Panc1 (cell line): ENCODE data around the gene HYAL3. TPM values are rescaled to one million over a fixed set of nuclear protein-coding genes. Genes with fewer than 3 reads are reported as not detected.
A peak's percentile ranks its signal among the peaks of the same experiment; 100 is the strongest.

ENCODE experiments used
- ATAC-seq: fragments of 200-7000 bp; cut with Tn5 transposase; 2 replicates; pipeline ENCODE4 v1.9.1; 2020; ENCODE audit warnings: mild to moderate bottlenecking, moderate library complexity
- BruUV-seq: library from RNA; stranded (reverse); fragments of 400-500 nt; replicated peaks from 2 replicates; lab custom pipeline; 2021; lab: Mats Ljungman, UMichigan
- CTCF ChIA-PET: fragments of 300-600 bp; sonication (Branson Sonifier 250); formaldehyde crosslinking; loops from one replicate; lab custom pipeline; 2022; ENCODE audit warnings: antibody characterized with exemption; lab: Charles Lee
- POLR2A ChIA-PET: fragments of 300-600 bp; sonication (Branson Sonifier 250); formaldehyde crosslinking; loops from one replicate; lab custom pipeline; 2022; ENCODE audit warnings: antibody characterized with exemption; lab: Charles Lee
- DNase-seq: peaks from one replicate; pipeline ENCODE4 v3.0.0-alpha.2; 2010; ENCODE audit warnings: low read depth, low spot score
- H3K27ac ChIP-seq: 2 replicates; pipeline ENCODE4 v1.5.1; 2011; ENCODE audit warnings: mild to moderate bottlenecking, low read length, inconsistent platforms
- H3K27me3 ChIP-seq: fragments of 200-500 bp; sonication (Bioruptor generic); 2 replicates; pipeline ENCODE4 v1.6.0; 2014; ENCODE audit warnings: low read length, inconsistent platforms; ENCODE audit not compliant: control insufficient read depth, insufficient read depth
- H3K36me3 ChIP-seq: fragments of 200-500 bp; sonication (Bioruptor generic); 2 replicates; pipeline ENCODE4 v1.5.1; 2014; ENCODE audit warnings: inconsistent platforms, mild to moderate bottlenecking, low read length, moderate library complexity; ENCODE audit not compliant: control insufficient read depth, insufficient read depth
- H3K4me1 ChIP-seq: 2 replicates; pipeline ENCODE4 v1.5.1; 2011; ENCODE audit warnings: inconsistent platforms, mild to moderate bottlenecking, low read length, moderate library complexity; ENCODE audit not compliant: control insufficient read depth, insufficient read depth
- H3K4me3 ChIP-seq, 2 experiments: 2 replicates each; pipeline ENCODE4 v1.5.1; 2011 to 2012; ENCODE audit warnings: low read depth in 2 of 2, low read length in 2 of 2, mild to moderate bottlenecking in 2 of 2, inconsistent platforms in 1 of 2, moderate library complexity in 1 of 2
- H3K9me3 ChIP-seq: fragments of 200-500 bp; sonication (Bioruptor generic); 2 replicates; pipeline ENCODE4 v1.5.1; 2014; ENCODE audit warnings: low read depth, mild to moderate bottlenecking, inconsistent platforms, low read length, moderate library complexity; ENCODE audit not compliant: control insufficient read depth, insufficient read depth
- POLR2AphosphoS5 ChIP-seq: IDR thresholded peaks from 2 replicates; pipeline ENCODE4 v1.6.1; 2012; ENCODE audit warnings: mild to moderate bottlenecking, low read depth, low read length, moderate library complexity
- SIN3A ChIP-seq: IDR thresholded peaks from 2 replicates; pipeline ENCODE4 v1.6.1; 2012; ENCODE audit warnings: low read depth, mild to moderate bottlenecking, low read length, moderate library complexity, borderline replicate concordance; ENCODE audit not compliant: insufficient read depth
- TCF7L2 ChIP-seq: IDR thresholded peaks from 2 replicates; pipeline ENCODE4 v1.6.1; 2011; ENCODE audit warnings: mild to moderate bottlenecking, low read depth, low read length, inconsistent platforms
- in situ Hi-C: cut with HindIII; loops from 2 replicates; pipeline ENCODE4 v1.10.0; 2016; ENCODE audit warnings: low sequenced_read_pairs, low pct_unique_long_range_greater_than_20kb
- intact Hi-C: fragments of 100-400 bp; cut with micrococcal nuclease; formaldehyde crosslinking; loops from one replicate; pipeline ENCODE4 v1.10.0; 2022; ENCODE audit not compliant: unreplicated experiment
- total RNA-seq: library from RNA; stranded (reverse); gene quantifications from one replicate; pipeline ENCODE4 v1.2.1, GENCODE V29; 2021; ENCODE audit not compliant: unreplicated experiment
- TF ChIP-seq, protein P1 (sequence below), 2 experiments: IDR thresholded peaks; 2 replicates each; pipeline ENCODE4 v1.6.1; 2011 to 2012; ENCODE audit warnings: low read depth in 2 of 2, control low read depth in 1 of 2, low read length in 1 of 2, mild to moderate bottlenecking in 1 of 2, moderate library complexity in 1 of 2; ENCODE audit not compliant: insufficient read depth in 1 of 2
- TF ChIP-seq, protein P2 (sequence below): fragments of 450-650 bp; IDR thresholded peaks from 2 replicates; pipeline ENCODE4 v1.5.1; 2017; ENCODE audit warnings: mild to moderate bottlenecking

Gene HYAL3
- total RNA-seq, 1 experiment from 2014 or later, result 3.9 TPM

GRCh38 chr3:50337175-50337861 is 38.1 kb upstream of the HYAL3 start:
- in situ Hi-C loops, result no loop called here
- BruUV-seq, result no TSS peak
- H3K27ac ChIP-seq, result peak overlapping the region; percentile 95

DNA sequence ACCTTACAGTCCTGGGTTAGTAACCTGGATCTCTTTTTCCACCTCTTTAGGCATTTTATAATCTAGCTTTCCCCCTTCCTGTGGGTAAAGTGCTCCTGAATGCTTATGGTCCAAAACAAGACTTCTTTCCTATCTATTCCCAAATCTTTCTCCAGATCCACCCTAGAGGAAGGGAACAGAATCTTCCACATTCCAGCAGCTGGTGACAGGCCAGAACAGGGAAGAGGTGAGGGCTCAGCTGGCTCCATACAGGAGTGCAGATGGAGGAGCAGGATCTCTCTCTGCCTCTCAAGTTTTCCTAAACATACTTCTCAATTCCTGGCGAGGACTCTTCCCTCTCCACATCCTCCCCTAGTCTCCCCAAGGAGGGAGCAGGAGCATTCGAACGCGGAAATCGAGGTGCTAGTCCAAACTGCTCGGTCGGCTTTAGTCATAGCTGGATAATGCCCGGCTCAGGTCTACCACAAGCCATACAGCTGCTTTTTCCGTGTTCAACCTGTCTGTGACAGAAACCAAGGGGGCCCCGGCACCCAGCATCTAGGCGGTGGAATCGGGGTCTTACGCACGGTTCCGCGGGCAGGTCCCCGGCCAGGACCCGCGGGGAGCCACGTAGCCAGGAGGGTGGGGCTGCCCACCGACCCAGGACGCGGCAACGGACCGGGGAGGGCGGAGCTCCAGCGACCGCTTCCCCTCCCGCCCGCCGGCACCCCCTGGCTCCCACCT is 37.4 kb upstream of the HYAL3 start:
- intact Hi-C loops (no loop called here), in situ Hi-C loops (no loop called here)
- H3K9me3 ChIP-seq, result no peaks in the 10 kb centered on the region
- H3K4me3 ChIP-seq, result peak overlapping the region; percentile 93 to 99
- CTCF ChIA-PET, result no interaction called here
- H3K36me3 ChIP-seq, result peaks cover 8% of the 10 kb centered on the region; the same call in 1 of the 2 replicates
- DNase-seq, result no peak
- H3K27ac ChIP-seq, result peak overlapping the region; percentile 95
- TSS peak; percentile 87 for BruUV-seq
- POLR2A ChIA-PET, result interaction anchor here (0.6 to 0.8 kb wide), 2 partner anchors 9 to 234 kb away, joined by 3 read pairs; partner anchors contain the start of gene TUSC2
- peaks cover 17% of the 10 kb centered on the region; the same call in 1 of the 2 replicates for H3K4me1 ChIP-seq
- ATAC-seq, result peak; percentile 64
- no peaks in the 10 kb centered on the region for H3K27me3 ChIP-seq
- TF ChIP-seq, protein P1, sequence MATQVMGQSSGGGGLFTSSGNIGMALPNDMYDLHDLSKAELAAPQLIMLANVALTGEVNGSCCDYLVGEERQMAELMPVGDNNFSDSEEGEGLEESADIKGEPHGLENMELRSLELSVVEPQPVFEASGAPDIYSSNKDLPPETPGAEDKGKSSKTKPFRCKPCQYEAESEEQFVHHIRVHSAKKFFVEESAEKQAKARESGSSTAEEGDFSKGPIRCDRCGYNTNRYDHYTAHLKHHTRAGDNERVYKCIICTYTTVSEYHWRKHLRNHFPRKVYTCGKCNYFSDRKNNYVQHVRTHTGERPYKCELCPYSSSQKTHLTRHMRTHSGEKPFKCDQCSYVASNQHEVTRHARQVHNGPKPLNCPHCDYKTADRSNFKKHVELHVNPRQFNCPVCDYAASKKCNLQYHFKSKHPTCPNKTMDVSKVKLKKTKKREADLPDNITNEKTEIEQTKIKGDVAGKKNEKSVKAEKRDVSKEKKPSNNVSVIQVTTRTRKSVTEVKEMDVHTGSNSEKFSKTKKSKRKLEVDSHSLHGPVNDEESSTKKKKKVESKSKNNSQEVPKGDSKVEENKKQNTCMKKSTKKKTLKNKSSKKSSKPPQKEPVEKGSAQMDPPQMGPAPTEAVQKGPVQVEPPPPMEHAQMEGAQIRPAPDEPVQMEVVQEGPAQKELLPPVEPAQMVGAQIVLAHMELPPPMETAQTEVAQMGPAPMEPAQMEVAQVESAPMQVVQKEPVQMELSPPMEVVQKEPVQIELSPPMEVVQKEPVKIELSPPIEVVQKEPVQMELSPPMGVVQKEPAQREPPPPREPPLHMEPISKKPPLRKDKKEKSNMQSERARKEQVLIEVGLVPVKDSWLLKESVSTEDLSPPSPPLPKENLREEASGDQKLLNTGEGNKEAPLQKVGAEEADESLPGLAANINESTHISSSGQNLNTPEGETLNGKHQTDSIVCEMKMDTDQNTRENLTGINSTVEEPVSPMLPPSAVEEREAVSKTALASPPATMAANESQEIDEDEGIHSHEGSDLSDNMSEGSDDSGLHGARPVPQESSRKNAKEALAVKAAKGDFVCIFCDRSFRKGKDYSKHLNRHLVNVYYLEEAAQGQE (IDR thresholded peaks at IDR 0.05; ENCODE audit: insufficient read depth in 1 of 2, low read depth in 2 of 2, low read length in 1 of 2), result no peak
- TF ChIP-seq SIN3A (no peak), TCF7L2 (no peak), POLR2AphosphoS5 (no peak)
- TF ChIP-seq, protein P2, sequence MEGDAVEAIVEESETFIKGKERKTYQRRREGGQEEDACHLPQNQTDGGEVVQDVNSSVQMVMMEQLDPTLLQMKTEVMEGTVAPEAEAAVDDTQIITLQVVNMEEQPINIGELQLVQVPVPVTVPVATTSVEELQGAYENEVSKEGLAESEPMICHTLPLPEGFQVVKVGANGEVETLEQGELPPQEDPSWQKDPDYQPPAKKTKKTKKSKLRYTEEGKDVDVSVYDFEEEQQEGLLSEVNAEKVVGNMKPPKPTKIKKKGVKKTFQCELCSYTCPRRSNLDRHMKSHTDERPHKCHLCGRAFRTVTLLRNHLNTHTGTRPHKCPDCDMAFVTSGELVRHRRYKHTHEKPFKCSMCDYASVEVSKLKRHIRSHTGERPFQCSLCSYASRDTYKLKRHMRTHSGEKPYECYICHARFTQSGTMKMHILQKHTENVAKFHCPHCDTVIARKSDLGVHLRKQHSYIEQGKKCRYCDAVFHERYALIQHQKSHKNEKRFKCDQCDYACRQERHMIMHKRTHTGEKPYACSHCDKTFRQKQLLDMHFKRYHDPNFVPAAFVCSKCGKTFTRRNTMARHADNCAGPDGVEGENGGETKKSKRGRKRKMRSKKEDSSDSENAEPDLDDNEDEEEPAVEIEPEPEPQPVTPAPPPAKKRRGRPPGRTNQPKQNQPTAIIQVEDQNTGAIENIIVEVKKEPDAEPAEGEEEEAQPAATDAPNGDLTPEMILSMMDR, result no peak

More at GRCh38 chr3:50337175-50337861, 38.1 kb upstream of the HYAL3 start:
- Histone ChIP-seq H3K4me3 (peak overlapping the region; percentile 93 to 99), H3K36me3 (peaks cover 8% of the 10 kb centered on the region; the same call in 1 of the 2 replicates), H3K27me3 (no peaks in the 10 kb centered on the region), H3K9me3 (no peaks in the 10 kb centered on the region), H3K4me1 (peaks cover 17% of the 10 kb centered on the region; the same call in 1 of the 2 replicates)
- intact Hi-C loops, result no loop called here
- peak; percentile 84 for DNase-seq
- CTCF ChIA-PET, result interaction anchor here (0.6 kb wide), 1 partner anchor 10 kb away, joined by 8 read pairs; no protein-coding TSS in a partner anchor
- TF ChIP-seq, protein P1 (IDR thresholded peaks at IDR 0.05; ENCODE audit: insufficient read depth in 1 of 2, low read depth in 2 of 2, low read length in 1 of 2), result 0 out of 4 replicates have a peak, but pooled peaks of 1 of the 2 experiments have one; percentile 19
- TF ChIP-seq TCF7L2 (no peak), POLR2AphosphoS5 (peak; percentile 70), SIN3A (0 out of 2 replicates have a peak, but pooled peaks have one; percentile 32)
- TF ChIP-seq, protein P2, result no peak
- peak; percentile 94 for ATAC-seq
- POLR2A ChIA-PET, result interaction anchor here (0.8 kb wide), 1 partner anchor 9 kb away, joined by 3 read pairs; the partner anchor contains the start of gene TUSC2
